Stomach (tissue), 9 donors: ENCODE measurements around the gene MCRIP1. TPM values are rescaled to one million over a fixed set of nuclear protein-coding genes. Genes with fewer than 3 reads are reported as not detected.

ENCODE experiments used
- DNase-seq, 2 donors: peaks; one replicate each; pipeline versions ENCODE4 v3.0.0 to v3.0.0-alpha.2; 2013 to 2019
- H3K27ac ChIP-seq, 5 donors: fragments of 200-600 bp in 4 of 5; sonication (generic) in 4 of 5; one replicate each; pipeline ENCODE4 v1.5.1; 2013 to 2019; ENCODE audit warnings: mild to moderate bottlenecking in 1 of 5, moderate library complexity in 1 of 5
- H3K27me3 ChIP-seq, 3 donors: fragments of 200-600 bp; sonication (generic); one replicate each; pipeline ENCODE4 v1.5.1; 2017 to 2019; ENCODE audit warnings: mixed run types in 1 of 3
- H3K36me3 ChIP-seq, 4 donors: fragments of 200-600 bp; sonication (generic); 1 replicate in 3 of 4; 2 replicates in 1 of 4; pipeline ENCODE4 v1.5.1; 2016 to 2019
- H3K4me1 ChIP-seq, 4 donors: fragments of 200-600 bp; sonication (generic); one replicate each; pipeline ENCODE4 v1.5.1; 2016 to 2019
- H3K4me3 ChIP-seq, 4 donors: fragments of 200-600 bp; sonication (generic) in 3 of 4; one replicate each; pipeline ENCODE4 v1.5.1; 2016 to 2019; ENCODE audit warnings: mild to moderate bottlenecking in 1 of 4
- H3K9me3 ChIP-seq, 4 donors: fragments of 200-600 bp; sonication (generic); one replicate each; pipeline ENCODE4 v1.5.1; 2016 to 2019
- CTCF ChIP-seq, 7 experiments: fragments of 450-650 bp in 4 of 7; fragments of 200-600 bp in 3 of 7; sonication (generic) in 3 of 7; IDR thresholded peaks; one replicate each; pipeline ENCODE4 v1.5.1; 2016 to 2019; ENCODE audit warnings: antibody characterized with exemption in 7 of 7, control low read depth in 2 of 7, mild to moderate bottlenecking in 1 of 7
- EP300 ChIP-seq: sonication (generic); formaldehyde crosslinking; IDR thresholded peaks from one replicate; pipeline ENCODE4 v1.6.1; 2017; ENCODE audit warnings: antibody characterized with exemption
- POLR2A ChIP-seq, 4 donors: fragments of 450-650 bp; IDR thresholded peaks; one replicate each; pipeline ENCODE4 v1.6.1; 2016; ENCODE audit warnings: antibody characterized with exemption in 4 of 4, control low read depth in 2 of 4, mild to moderate bottlenecking in 1 of 4, moderate library complexity in 1 of 4
- POLR2AphosphoS5 ChIP-seq, 3 donors: sonication (generic); formaldehyde crosslinking; IDR thresholded peaks; one replicate each; pipeline ENCODE4 v1.6.1; 2016; ENCODE audit warnings: antibody characterized with exemption in 3 of 3
- WGBS, 5 donors: extraction: QIAGEN DNeasy Blood & Tissue Kit in 3 of 5; methylation state at CpG; one replicate each; pipeline versions ENCODE4 v1.1.5 to v1.1.7; 2013 to 2018; 5-methylcytosine and 5-hydroxymethylcytosine counted together
- intact Hi-C: fragments of 100-400 bp; cut with DNase I; formaldehyde crosslinking; loops from one replicate; pipeline ENCODE4 v1.15.1; 2023; ENCODE audit warnings: low total_unique reads
- polyA plus RNA-seq, 3 donors: library from polyadenylated mRNA; stranded (reverse); fragments of 200-250 nt; gene quantifications; one replicate each; pipeline ENCODE4 v1.2.3, GENCODE V29; 2013
- total RNA-seq, 5 donors: library from RNA; depleted of rRNA; stranded (reverse); fragments of >200 nt; gene quantifications; one replicate each; pipeline versions ENCODE4 v1.1.0 to v1.2.3, GENCODE V29; 2014 to 2016
- donor health status: healthy with polysubstance abuse.
- donor health status: Bipolar disorder and iron deficiency.
- donor health status: healthy.

MCRIP1 gene
- total and polyA plus RNA-seq, 8 donors = 23.7 to 150 (median 95.9) TPM

DNA sequence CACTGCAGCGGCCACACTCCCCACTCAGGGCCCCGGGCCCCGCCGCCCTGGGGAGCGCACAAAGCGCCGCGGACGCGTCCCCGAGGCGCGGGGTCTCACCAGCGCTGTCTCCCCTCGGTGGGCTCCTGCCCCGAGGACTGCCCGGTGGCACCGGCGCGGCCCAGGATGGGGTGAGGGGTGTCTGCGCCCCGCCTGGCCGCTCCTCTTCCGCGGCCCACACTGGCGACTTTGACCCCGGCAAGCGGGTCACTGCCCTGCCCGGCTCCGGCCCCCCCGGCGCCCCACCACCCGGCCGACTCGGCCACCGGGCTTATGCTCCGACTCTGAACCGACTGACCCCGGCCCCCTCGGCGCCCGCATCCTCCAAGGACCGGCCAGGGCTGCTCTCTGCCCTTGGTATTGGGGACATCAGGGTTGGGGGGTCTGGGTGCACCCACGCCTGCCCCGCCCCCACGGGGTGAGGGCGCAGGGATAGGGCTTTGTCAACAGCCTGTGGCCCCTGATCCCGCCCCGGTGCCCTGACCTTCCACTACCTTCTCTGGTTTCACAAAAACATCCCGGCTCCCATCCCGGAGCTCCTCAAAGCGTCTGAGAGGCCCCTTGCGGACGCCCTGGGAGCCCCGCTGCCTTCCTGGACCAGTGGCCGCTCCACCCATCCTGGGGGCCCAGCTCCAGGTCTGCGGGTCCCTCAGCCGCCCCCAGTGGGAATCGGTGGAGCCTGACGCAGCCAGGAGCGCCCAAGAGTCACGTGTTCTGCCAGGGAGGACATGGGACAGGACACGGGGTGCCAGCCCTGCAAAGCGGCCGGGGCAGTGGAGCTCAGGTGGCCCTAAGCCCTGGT, 28.3 kb downstream of the MCRIP1 start:
- DNase-seq = no peak
- no peak for TF ChIP-seq EP300
- no peak for TF ChIP-seq POLR2A (IDR thresholded peaks at IDR 0.05)
- TF ChIP-seq POLR2AphosphoS5 (IDR thresholded peaks at IDR 0.05) = no peak
- no peak for TF ChIP-seq CTCF (IDR thresholded peaks at IDR 0.05)
- Histone ChIP-seq H3K9me3 (no peaks in the 10 kb centered on the region), H3K4me1 (peaks cover 18 to 34% (median 24%) of the 10 kb centered on the region in 4 donors), H3K27me3 (peaks cover 27 to 97% (median 84%) of the 10 kb centered on the region in 3 donors), H3K27ac (no peak overlapping the region), H3K36me3 (no peaks in the 10 kb centered on the region), H3K4me3 (peak overlapping the region in 3 of 4 donors; percentile 19 to 32 (median 28))
- intact Hi-C loops = no loop called here
- 3 to 6% (median 4%) methylated on average over 24 to 65 of the region's 65 CpGs for WGBS, 5 donors

DNA sequence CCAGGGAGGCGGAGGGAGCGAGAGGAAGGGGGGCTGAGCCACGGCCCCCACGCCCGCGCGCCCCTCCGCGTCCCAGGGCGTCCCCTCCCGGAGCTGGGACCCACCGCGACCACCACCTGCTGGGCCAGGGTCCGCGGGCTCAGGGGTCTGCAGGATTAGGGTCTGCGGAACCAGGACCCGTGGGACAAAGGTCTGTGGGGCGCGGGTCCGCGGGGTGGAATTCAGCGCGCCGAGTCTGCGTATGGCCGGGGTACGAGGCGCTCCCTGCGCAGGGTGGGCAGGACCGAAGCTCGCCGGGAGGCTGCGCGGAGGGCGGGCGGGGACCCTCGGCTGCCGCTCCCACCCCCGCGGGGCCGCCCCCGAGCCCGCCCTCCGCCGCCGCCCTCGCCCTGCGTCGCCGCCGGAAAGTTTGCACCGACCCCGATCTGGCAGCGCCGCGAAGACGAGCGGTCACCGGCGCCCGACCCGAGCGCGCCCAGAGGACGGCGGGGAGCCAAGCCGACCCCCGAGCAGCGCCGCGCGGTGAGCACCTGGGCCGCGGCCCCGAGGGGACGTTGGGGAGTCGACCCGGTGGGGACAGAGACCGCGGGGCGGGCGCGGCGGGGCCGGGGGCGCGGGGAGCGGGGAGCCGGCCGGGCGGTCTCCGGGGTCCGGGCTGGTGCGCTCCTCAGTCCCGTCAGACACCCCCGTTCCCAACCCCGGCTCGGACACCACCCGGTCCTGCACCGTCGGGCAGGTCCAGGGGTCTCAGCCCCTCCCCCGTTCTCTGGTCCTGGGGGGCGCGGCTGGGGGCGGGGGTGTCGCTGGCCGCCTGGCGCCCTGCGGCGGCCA, 29.1 kb downstream of the MCRIP1 start, which contains the start of gene GCGR:
Gene GCGR (plus strand): TSS at position 423 of the 831 bp plus-strand sequence. CDS start 4,869 bp downstream, outside the sequence.
- H3K27ac ChIP-seq = no peak within 1 kb of the TSS
- intact Hi-C loops = no loop called here
- 0 to 6% (median 3%) methylated on average over 7 to 108 of the region's 110 CpGs for WGBS, 5 donors
- DNase-seq = peak in 1 of 2 donors; percentile 50
- H3K4me1 ChIP-seq = peaks cover 18 to 34% (median 24%) of the 10 kb centered on the region in 4 donors
- peaks cover 27 to 89% (median 77%) of the 10 kb centered on the region in 3 donors for H3K27me3 ChIP-seq
- H3K9me3 ChIP-seq = no peaks in the 10 kb centered on the region
- H3K36me3 ChIP-seq = no peaks in the 10 kb centered on the region
- TF ChIP-seq CTCF (IDR thresholded peaks at IDR 0.05) (no peak), EP300 (no peak), POLR2A (IDR thresholded peaks at IDR 0.05) (no peak), POLR2AphosphoS5 (IDR thresholded peaks at IDR 0.05) (no peak)
- H3K4me3 ChIP-seq = peak within 1 kb of the TSS; percentile 2 to 32 (median 24)

DNA sequence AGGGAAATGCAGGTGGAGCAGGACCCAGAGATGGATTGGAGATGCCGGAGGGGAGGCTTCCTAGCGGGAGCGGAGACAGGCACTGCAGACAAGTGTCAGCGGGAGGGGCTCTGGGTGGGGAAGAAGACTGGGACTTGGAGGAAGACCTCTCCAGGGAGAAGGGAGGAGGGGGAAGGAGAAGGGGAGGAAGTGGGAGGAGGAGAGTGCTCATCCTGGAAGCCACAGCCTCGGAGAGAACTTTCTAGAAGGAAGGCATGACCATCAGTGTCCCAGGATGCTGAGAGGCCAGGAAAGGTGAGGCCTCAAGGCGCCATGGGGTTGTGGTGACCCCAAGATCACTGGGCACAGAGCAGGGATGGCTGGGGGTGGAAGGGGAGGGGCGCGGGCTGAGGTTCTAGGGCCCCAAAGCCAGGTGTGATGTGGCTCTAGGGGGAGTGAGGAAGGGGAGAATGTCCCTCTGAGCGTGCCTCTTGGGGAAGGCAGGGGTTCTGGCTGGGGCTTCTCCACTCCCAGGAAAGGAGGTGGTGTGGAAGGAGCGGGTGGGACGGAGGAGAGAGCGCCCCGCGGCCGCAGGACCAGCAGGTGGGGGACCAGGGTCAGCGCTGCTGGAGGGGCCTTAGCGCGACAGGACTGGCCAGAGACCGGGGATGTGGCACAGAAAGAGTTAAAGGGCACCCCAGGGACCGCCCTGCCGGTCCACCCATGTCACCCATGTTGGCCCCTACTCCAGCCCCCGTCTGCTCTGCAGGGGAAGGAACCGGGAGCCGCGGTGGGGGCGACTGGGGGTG, 30.0 kb downstream of the MCRIP1 start:
- no peak for DNase-seq
- intact Hi-C loops = no loop called here
- H3K36me3 ChIP-seq = no peaks in the 10 kb centered on the region
- no peaks in the 10 kb centered on the region for H3K9me3 ChIP-seq
- H3K27ac ChIP-seq = no peak overlapping the region
- peaks cover 27 to 83% (median 70%) of the 10 kb centered on the region in 3 donors for H3K27me3 ChIP-seq
- WGBS, 5 donors = 31 to 45% (median 36%) methylated on average over 13 to 26 of the region's 26 CpGs
- TF ChIP-seq POLR2A (IDR thresholded peaks at IDR 0.05) = no peak
- no peak for TF ChIP-seq EP300
- no peak for TF ChIP-seq POLR2AphosphoS5 (IDR thresholded peaks at IDR 0.05)
- no peak for TF ChIP-seq CTCF (IDR thresholded peaks at IDR 0.05)
- H3K4me1 ChIP-seq = peaks cover 18 to 34% (median 24%) of the 10 kb centered on the region in 4 donors
- H3K4me3 ChIP-seq = no peak overlapping the region
